Measurements from ENCODE around the gene EHMT1. TPM values are rescaled to one million over a fixed set of nuclear protein-coding genes. Genes with fewer than 3 reads are reported as not detected.

The EHMT1 gene
- polyA plus RNA-seq, 3 donors, result 10.1 to 46.5 (median 15.0) TPM

DNA sequence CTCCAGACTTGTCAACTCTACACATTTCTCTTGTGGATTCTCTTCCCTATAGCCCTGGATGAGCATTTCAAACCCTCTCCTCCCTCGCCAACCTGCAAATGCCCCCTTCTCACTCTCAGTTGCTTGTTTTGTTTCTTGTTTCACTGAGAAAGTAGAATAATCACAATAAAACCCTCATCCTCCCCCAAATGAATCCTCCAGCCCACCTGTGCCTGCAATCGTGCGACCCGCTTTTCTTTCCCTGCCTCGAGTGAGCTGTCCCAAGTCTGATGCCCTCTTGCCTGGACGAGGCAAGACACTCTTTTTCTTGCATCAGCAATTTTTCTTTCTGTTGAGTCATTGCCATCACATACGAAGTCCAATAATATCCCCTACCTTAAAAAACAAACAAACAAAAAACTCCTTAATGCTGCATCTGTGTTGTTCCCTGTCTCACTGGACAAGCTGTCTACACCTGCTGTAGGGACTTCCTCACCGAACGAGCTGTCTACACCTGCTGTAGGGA is 255.1 kb downstream of the EHMT1 start:
- peak overlapping the region in 1 of 7 donors; percentile 44 for H3K27ac Mint-ChIP-seq
- WGBS (ENCODE audit: insufficient coverage), result 78% methylated on average over 8 of the region's 9 CpGs

DNA sequence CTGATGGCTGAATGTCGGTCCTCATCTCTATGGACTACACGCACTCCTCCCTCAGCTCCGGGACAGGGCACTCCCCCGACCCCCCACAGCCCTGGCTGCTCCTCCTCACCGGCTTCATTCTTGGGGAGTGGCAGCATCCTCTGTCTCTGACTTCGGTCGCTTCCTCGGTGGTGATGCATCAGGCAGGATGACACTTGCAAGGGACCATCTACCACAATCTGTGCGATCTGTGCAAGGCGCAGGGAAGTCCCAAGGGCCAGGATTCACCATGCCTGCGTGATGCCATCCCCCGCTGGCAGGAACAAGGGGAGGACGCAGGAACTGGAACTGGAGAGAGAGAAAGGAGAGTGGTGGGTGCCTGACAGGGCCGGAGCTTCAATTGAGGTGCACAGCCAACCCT is 256.5 kb downstream of the EHMT1 start:
- no peaks in the 10 kb centered on the region for H3K36me3 Mint-ChIP-seq
- H2AFZ ChIP-seq (ENCODE audit: insufficient read depth, low read depth, low read length, poor library complexity, severe bottlenecking), result no peak overlapping the region
- no peak overlapping the region for H3K9ac ChIP-seq (ENCODE audit: insufficient read depth, low read length, poor library complexity, severe bottlenecking)
- no peaks in the 10 kb centered on the region for H3K4me1 ChIP-seq (ENCODE audit: control insufficient read depth in 1 of 2, insufficient read depth in 2 of 2, low read length in 2 of 2)
- H4K20me1 ChIP-seq (ENCODE audit: insufficient read depth, low read length), result no peaks in the 10 kb centered on the region
- H3K27me3 ChIP-seq (ENCODE audit: control insufficient read depth in 2 of 2, insufficient read depth in 2 of 2, low read length in 2 of 2), result peaks cover 0 to 34% of the 10 kb centered on the region in 2 donors
- no peak overlapping the region for H3K27ac ChIP-seq (ENCODE audit: low read depth in 1 of 2, low read length in 2 of 2)
- 87% methylated on average over 14 of the region's 14 CpGs for WGBS (ENCODE audit: insufficient coverage)
- H3K4me3 ChIP-seq (replicated peaks in 1 of 3; ENCODE audit: low read depth in 2 of 3, low read length in 3 of 3), result no peak overlapping the region
- intact Hi-C loops (cut with micrococcal nuclease), result no loop called here
- H3K79me2 ChIP-seq (ENCODE audit: insufficient read depth, low read length), result no peaks in the 10 kb centered on the region
- no peak overlapping the region for H3K27ac Mint-ChIP-seq
- H3K4me2 ChIP-seq (replicated peaks; ENCODE audit: extremely low read depth, low read length, poor library complexity, severe bottlenecking), result no peak overlapping the region
- H3K36me3 ChIP-seq (replicated peaks in 1 of 2; ENCODE audit: control insufficient read depth in 1 of 2, insufficient read depth in 2 of 2, low read length in 2 of 2), result no peaks in the 10 kb centered on the region
- TF ChIP-seq, protein P1, sequence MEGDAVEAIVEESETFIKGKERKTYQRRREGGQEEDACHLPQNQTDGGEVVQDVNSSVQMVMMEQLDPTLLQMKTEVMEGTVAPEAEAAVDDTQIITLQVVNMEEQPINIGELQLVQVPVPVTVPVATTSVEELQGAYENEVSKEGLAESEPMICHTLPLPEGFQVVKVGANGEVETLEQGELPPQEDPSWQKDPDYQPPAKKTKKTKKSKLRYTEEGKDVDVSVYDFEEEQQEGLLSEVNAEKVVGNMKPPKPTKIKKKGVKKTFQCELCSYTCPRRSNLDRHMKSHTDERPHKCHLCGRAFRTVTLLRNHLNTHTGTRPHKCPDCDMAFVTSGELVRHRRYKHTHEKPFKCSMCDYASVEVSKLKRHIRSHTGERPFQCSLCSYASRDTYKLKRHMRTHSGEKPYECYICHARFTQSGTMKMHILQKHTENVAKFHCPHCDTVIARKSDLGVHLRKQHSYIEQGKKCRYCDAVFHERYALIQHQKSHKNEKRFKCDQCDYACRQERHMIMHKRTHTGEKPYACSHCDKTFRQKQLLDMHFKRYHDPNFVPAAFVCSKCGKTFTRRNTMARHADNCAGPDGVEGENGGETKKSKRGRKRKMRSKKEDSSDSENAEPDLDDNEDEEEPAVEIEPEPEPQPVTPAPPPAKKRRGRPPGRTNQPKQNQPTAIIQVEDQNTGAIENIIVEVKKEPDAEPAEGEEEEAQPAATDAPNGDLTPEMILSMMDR (IDR thresholded peaks at IDR 0.05), result no peak
- H3K4me3 Mint-ChIP-seq, result no peak overlapping the region
- peaks cover 0 to 7% of the 10 kb centered on the region in 2 donors for H3K9me3 ChIP-seq (replicated peaks in 1 of 2; ENCODE audit: control insufficient read depth in 1 of 2, insufficient read depth in 1 of 2, low read length in 2 of 2)
- H3K9me3 Mint-ChIP-seq, result peaks cover 0 to 21% (median 3%) of the 10 kb centered on the region in 7 donors
- no peak for DNase-seq
- peaks cover 29 to 44% (median 31%) of the 10 kb centered on the region in 3 donors for H3K27me3 Mint-ChIP-seq (ENCODE audit: low read depth in 3 of 3)
- no peaks in the 10 kb centered on the region for H3K4me1 Mint-ChIP-seq

More for the DNA sequence above, 255.1 kb downstream of the EHMT1 start:
- intact Hi-C loops (cut with micrococcal nuclease), result no loop called here
- Mint-ChIP-seq H3K4me1 (no peaks in the 10 kb centered on the region), H3K9me3 (peaks cover 0 to 19% (median 3%) of the 10 kb centered on the region in 7 donors), H3K36me3 (no peaks in the 10 kb centered on the region), H3K4me3 (no peak overlapping the region), H3K27me3 (ENCODE audit: low read depth in 3 of 3) (peaks cover 21 to 34% (median 23%) of the 10 kb centered on the region in 3 donors)
- no peak overlapping the region for H3K9ac ChIP-seq (ENCODE audit: insufficient read depth, low read length, poor library complexity, severe bottlenecking)
- no peaks in the 10 kb centered on the region for H3K79me2 ChIP-seq (ENCODE audit: insufficient read depth, low read length)
- peaks cover 0 to 26% of the 10 kb centered on the region in 2 donors for H3K27me3 ChIP-seq (ENCODE audit: control insufficient read depth in 2 of 2, insufficient read depth in 2 of 2, low read length in 2 of 2)
- H4K20me1 ChIP-seq (ENCODE audit: insufficient read depth, low read length), result no peaks in the 10 kb centered on the region
- DNase-seq, result no peak
- no peaks in the 10 kb centered on the region for H3K4me1 ChIP-seq (ENCODE audit: control insufficient read depth in 1 of 2, insufficient read depth in 2 of 2, low read length in 2 of 2)
- no peaks in the 10 kb centered on the region for H3K36me3 ChIP-seq (replicated peaks in 1 of 2; ENCODE audit: control insufficient read depth in 1 of 2, insufficient read depth in 2 of 2, low read length in 2 of 2)
- no peak overlapping the region for H2AFZ ChIP-seq (ENCODE audit: insufficient read depth, low read depth, low read length, poor library complexity, severe bottlenecking)
- TF ChIP-seq, protein P1 (IDR thresholded peaks at IDR 0.05), result no peak
- H3K27ac ChIP-seq (ENCODE audit: low read depth in 1 of 2, low read length in 2 of 2), result no peak overlapping the region
- H3K4me2 ChIP-seq (replicated peaks; ENCODE audit: extremely low read depth, low read length, poor library complexity, severe bottlenecking), result no peak overlapping the region
- H3K4me3 ChIP-seq (replicated peaks in 1 of 3; ENCODE audit: low read depth in 2 of 3, low read length in 3 of 3), result no peak overlapping the region
- peaks cover 0 to 7% of the 10 kb centered on the region in 2 donors for H3K9me3 ChIP-seq (replicated peaks in 1 of 2; ENCODE audit: control insufficient read depth in 1 of 2, insufficient read depth in 1 of 2, low read length in 2 of 2)
